Panc1 (cell line): Measurements from ENCODE around the gene EIPR1. TPM values are rescaled to one million over a fixed set of nuclear protein-coding genes. Genes with fewer than 3 reads are reported as not detected.

Experiments used
- ATAC-seq: fragments of 200-7000 bp; cut with Tn5 transposase; 2 replicates; pipeline ENCODE4 v1.9.1; 2020; ENCODE audit warnings: mild to moderate bottlenecking, moderate library complexity
- BruUV-seq: library from RNA; stranded (reverse); fragments of 400-500 nt; replicated peaks from 2 replicates; lab custom pipeline; 2021; lab: Mats Ljungman, UMichigan
- CTCF ChIA-PET: fragments of 300-600 bp; sonication (Branson Sonifier 250); formaldehyde crosslinking; loops from one replicate; lab custom pipeline; 2022; ENCODE audit warnings: antibody characterized with exemption; lab: Charles Lee
- POLR2A ChIA-PET: fragments of 300-600 bp; sonication (Branson Sonifier 250); formaldehyde crosslinking; loops from one replicate; lab custom pipeline; 2022; ENCODE audit warnings: antibody characterized with exemption; lab: Charles Lee
- DNase-seq: peaks from one replicate; pipeline ENCODE4 v3.0.0-alpha.2; 2010; ENCODE audit warnings: low read depth, low spot score
- H3K27ac ChIP-seq: 2 replicates; pipeline ENCODE4 v1.5.1; 2011; ENCODE audit warnings: mild to moderate bottlenecking, low read length, inconsistent platforms
- H3K27me3 ChIP-seq: fragments of 200-500 bp; sonication (Bioruptor generic); 2 replicates; pipeline ENCODE4 v1.6.0; 2014; ENCODE audit warnings: low read length, inconsistent platforms; ENCODE audit not compliant: control insufficient read depth, insufficient read depth
- H3K36me3 ChIP-seq: fragments of 200-500 bp; sonication (Bioruptor generic); 2 replicates; pipeline ENCODE4 v1.5.1; 2014; ENCODE audit warnings: inconsistent platforms, mild to moderate bottlenecking, low read length, moderate library complexity; ENCODE audit not compliant: control insufficient read depth, insufficient read depth
- H3K4me1 ChIP-seq: 2 replicates; pipeline ENCODE4 v1.5.1; 2011; ENCODE audit warnings: inconsistent platforms, mild to moderate bottlenecking, low read length, moderate library complexity; ENCODE audit not compliant: control insufficient read depth, insufficient read depth
- H3K4me3 ChIP-seq, 2 experiments: 2 replicates each; pipeline ENCODE4 v1.5.1; 2011 to 2012; ENCODE audit warnings: low read depth in 2 of 2, low read length in 2 of 2, mild to moderate bottlenecking in 2 of 2, inconsistent platforms in 1 of 2, moderate library complexity in 1 of 2
- H3K9me3 ChIP-seq: fragments of 200-500 bp; sonication (Bioruptor generic); 2 replicates; pipeline ENCODE4 v1.5.1; 2014; ENCODE audit warnings: low read depth, mild to moderate bottlenecking, inconsistent platforms, low read length, moderate library complexity; ENCODE audit not compliant: control insufficient read depth, insufficient read depth
- POLR2AphosphoS5 ChIP-seq: IDR thresholded peaks from 2 replicates; pipeline ENCODE4 v1.6.1; 2012; ENCODE audit warnings: mild to moderate bottlenecking, low read depth, low read length, moderate library complexity
- REST ChIP-seq, 2 experiments: IDR thresholded peaks; 2 replicates each; pipeline ENCODE4 v1.6.1; 2011 to 2012; ENCODE audit warnings: low read depth in 2 of 2, control low read depth in 1 of 2, low read length in 1 of 2, mild to moderate bottlenecking in 1 of 2, moderate library complexity in 1 of 2; ENCODE audit not compliant: insufficient read depth in 1 of 2
- SIN3A ChIP-seq: IDR thresholded peaks from 2 replicates; pipeline ENCODE4 v1.6.1; 2012; ENCODE audit warnings: low read depth, mild to moderate bottlenecking, low read length, moderate library complexity, borderline replicate concordance; ENCODE audit not compliant: insufficient read depth
- TCF7L2 ChIP-seq: IDR thresholded peaks from 2 replicates; pipeline ENCODE4 v1.6.1; 2011; ENCODE audit warnings: mild to moderate bottlenecking, low read depth, low read length, inconsistent platforms
- in situ Hi-C: cut with HindIII; loops from 2 replicates; pipeline ENCODE4 v1.10.0; 2016; ENCODE audit warnings: low sequenced_read_pairs, low pct_unique_long_range_greater_than_20kb
- intact Hi-C: fragments of 100-400 bp; cut with micrococcal nuclease; formaldehyde crosslinking; loops from one replicate; pipeline ENCODE4 v1.10.0; 2022; ENCODE audit not compliant: unreplicated experiment
- total RNA-seq: library from RNA; stranded (reverse); gene quantifications from one replicate; pipeline ENCODE4 v1.2.1, GENCODE V29; 2021; ENCODE audit not compliant: unreplicated experiment
- TF ChIP-seq, protein P1 (sequence below): fragments of 450-650 bp; IDR thresholded peaks from 2 replicates; pipeline ENCODE4 v1.5.1; 2017; ENCODE audit warnings: mild to moderate bottlenecking

Gene EIPR1
- total RNA-seq, 1 experiment from 2014 or later, result 26.7 TPM

GRCh38 chr2:3186766-3187165 lies 190.9 kb downstream of the EIPR1 start:
- intact Hi-C loops (no loop called here), in situ Hi-C loops (no loop called here)
- DNase-seq (no peak), ATAC-seq (no peak)
- H3K27me3 ChIP-seq, result no peaks in the 10 kb centered on the region
- H3K36me3 ChIP-seq, result no peaks in the 10 kb centered on the region
- POLR2A ChIA-PET, result no interaction called here
- CTCF ChIA-PET, result no interaction called here
- TF ChIP-seq TCF7L2 (no peak), SIN3A (no peak), POLR2AphosphoS5 (no peak), REST (IDR thresholded peaks at IDR 0.05; ENCODE audit: insufficient read depth in 1 of 2, low read depth in 2 of 2, low read length in 1 of 2) (no peak)
- TF ChIP-seq, protein P1, sequence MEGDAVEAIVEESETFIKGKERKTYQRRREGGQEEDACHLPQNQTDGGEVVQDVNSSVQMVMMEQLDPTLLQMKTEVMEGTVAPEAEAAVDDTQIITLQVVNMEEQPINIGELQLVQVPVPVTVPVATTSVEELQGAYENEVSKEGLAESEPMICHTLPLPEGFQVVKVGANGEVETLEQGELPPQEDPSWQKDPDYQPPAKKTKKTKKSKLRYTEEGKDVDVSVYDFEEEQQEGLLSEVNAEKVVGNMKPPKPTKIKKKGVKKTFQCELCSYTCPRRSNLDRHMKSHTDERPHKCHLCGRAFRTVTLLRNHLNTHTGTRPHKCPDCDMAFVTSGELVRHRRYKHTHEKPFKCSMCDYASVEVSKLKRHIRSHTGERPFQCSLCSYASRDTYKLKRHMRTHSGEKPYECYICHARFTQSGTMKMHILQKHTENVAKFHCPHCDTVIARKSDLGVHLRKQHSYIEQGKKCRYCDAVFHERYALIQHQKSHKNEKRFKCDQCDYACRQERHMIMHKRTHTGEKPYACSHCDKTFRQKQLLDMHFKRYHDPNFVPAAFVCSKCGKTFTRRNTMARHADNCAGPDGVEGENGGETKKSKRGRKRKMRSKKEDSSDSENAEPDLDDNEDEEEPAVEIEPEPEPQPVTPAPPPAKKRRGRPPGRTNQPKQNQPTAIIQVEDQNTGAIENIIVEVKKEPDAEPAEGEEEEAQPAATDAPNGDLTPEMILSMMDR, result no peak
- H3K9me3 ChIP-seq, result no peaks in the 10 kb centered on the region
- no peak overlapping the region for H3K4me3 ChIP-seq
- H3K4me1 ChIP-seq, result no peaks in the 10 kb centered on the region
- BruUV-seq, result no TSS peak
- no peak overlapping the region for H3K27ac ChIP-seq

GRCh38 chr2:3185910-3186309 lies 191.7 kb downstream of the EIPR1 start:
- H3K4me1 ChIP-seq, result no peaks in the 10 kb centered on the region
- no peak overlapping the region for H3K4me3 ChIP-seq
- BruUV-seq, result no TSS peak
- ChIA-PET CTCF (no interaction called here), POLR2A (no interaction called here)
- ATAC-seq, result no peak
- TF ChIP-seq POLR2AphosphoS5 (no peak), SIN3A (no peak), REST (IDR thresholded peaks at IDR 0.05; ENCODE audit: insufficient read depth in 1 of 2, low read depth in 2 of 2, low read length in 1 of 2) (no peak), TCF7L2 (no peak)
- TF ChIP-seq, protein P1, result no peak
- DNase-seq, result no peak
- intact Hi-C loops, result no loop called here
- no peaks in the 10 kb centered on the region for H3K36me3 ChIP-seq
- no peak overlapping the region for H3K27ac ChIP-seq
- no peaks in the 10 kb centered on the region for H3K9me3 ChIP-seq
- no peaks in the 10 kb centered on the region for H3K27me3 ChIP-seq
- in situ Hi-C loops, result no loop called here
